GM18867 (cell line): ENCODE results near the gene ACSBG1.

Experiments used
- ATAC-seq: cut with Tn5 transposase; IDR thresholded peaks from one replicate; pipeline ENCODE4 v1.9.1; 2021; ENCODE audit warnings: mild to moderate bottlenecking, moderate library complexity; ENCODE audit not compliant: unreplicated experiment

The ACSBG1 gene

GRCh38 chr15:78234515-78235040 is at the start of gene ACSBG1:
Gene ACSBG1 (minus strand): TSS chr15:78234565. CDS start chr15:78234501, 64 bp downstream.
- no peak for ATAC-seq

- no peak for ATAC-seq
Measured at GRCh38 chr15:78282324-78282723, 48.0 kb upstream of the ACSBG1 start.

GRCh38 chr15:78280319-78281072 is 46.1 kb upstream of the ACSBG1 start:
- no peak for ATAC-seq

GRCh38 chr15:78276064-78276943 is 41.9 kb upstream of the ACSBG1 start:
- no peak for ATAC-seq

- no peak for ATAC-seq
Measured at GRCh38 chr15:78274994-78275393, 40.6 kb upstream of the ACSBG1 start.

GRCh38 chr15:78272776-78273175 is 38.4 kb upstream of the ACSBG1 start:
- ATAC-seq: no peak

GRCh38 chr15:78272316-78272715 is 38.0 kb upstream of the ACSBG1 start:
- ATAC-seq: no peak

GRCh38 chr15:78266806-78267205 is 32.4 kb upstream of the ACSBG1 start:
- ATAC-seq: no peak

GRCh38 chr15:78266229-78266628 is 31.9 kb upstream of the ACSBG1 start:
- no peak for ATAC-seq

GRCh38 chr15:78265752-78266224 is 31.4 kb upstream of the ACSBG1 start:
- ATAC-seq: no peak

GRCh38 chr15:78265137-78265460 is 30.7 kb upstream of the ACSBG1 start:
- no peak for ATAC-seq

- ATAC-seq: no peak
Measured at GRCh38 chr15:78264304-78265136, 30.2 kb upstream of the ACSBG1 start, which contains the start of gene DNAJA4. Gene DNAJA4 (plus strand): TSS chr15:78264562. CDS start chr15:78264764, 202 bp downstream.

GRCh38 chr15:78263907-78264303 is 29.5 kb upstream of the ACSBG1 start:
- ATAC-seq: no peak

GRCh38 chr15:78263351-78263781 is 29.0 kb upstream of the ACSBG1 start:
- ATAC-seq: no peak

- no peak for ATAC-seq
Measured at GRCh38 chr15:78261062-78261461, 26.7 kb upstream of the ACSBG1 start.

GRCh38 chr15:78260489-78260888 is 26.1 kb upstream of the ACSBG1 start:
- no peak for ATAC-seq

- ATAC-seq: no peak
Measured at GRCh38 chr15:78259232-78259631, 24.9 kb upstream of the ACSBG1 start.

GRCh38 chr15:78257681-78258080 is 23.3 kb upstream of the ACSBG1 start:
- no peak for ATAC-seq

- ATAC-seq: no peak
Measured at GRCh38 chr15:78256044-78256437, 21.7 kb upstream of the ACSBG1 start.

- ATAC-seq: no peak
Measured at GRCh38 chr15:78255421-78256043, 21.2 kb upstream of the ACSBG1 start.
